IPS-NIHi7 (cell line): ENCODE data around the gene ITGA7.

ENCODE experiments used
- DNase-seq: peaks from one replicate; pipeline ENCODE4 v3.0.0; 2012; ENCODE audit warnings: mixed read lengths; ENCODE audit errors: extremely low spot score

ITGA7 gene, protein sequence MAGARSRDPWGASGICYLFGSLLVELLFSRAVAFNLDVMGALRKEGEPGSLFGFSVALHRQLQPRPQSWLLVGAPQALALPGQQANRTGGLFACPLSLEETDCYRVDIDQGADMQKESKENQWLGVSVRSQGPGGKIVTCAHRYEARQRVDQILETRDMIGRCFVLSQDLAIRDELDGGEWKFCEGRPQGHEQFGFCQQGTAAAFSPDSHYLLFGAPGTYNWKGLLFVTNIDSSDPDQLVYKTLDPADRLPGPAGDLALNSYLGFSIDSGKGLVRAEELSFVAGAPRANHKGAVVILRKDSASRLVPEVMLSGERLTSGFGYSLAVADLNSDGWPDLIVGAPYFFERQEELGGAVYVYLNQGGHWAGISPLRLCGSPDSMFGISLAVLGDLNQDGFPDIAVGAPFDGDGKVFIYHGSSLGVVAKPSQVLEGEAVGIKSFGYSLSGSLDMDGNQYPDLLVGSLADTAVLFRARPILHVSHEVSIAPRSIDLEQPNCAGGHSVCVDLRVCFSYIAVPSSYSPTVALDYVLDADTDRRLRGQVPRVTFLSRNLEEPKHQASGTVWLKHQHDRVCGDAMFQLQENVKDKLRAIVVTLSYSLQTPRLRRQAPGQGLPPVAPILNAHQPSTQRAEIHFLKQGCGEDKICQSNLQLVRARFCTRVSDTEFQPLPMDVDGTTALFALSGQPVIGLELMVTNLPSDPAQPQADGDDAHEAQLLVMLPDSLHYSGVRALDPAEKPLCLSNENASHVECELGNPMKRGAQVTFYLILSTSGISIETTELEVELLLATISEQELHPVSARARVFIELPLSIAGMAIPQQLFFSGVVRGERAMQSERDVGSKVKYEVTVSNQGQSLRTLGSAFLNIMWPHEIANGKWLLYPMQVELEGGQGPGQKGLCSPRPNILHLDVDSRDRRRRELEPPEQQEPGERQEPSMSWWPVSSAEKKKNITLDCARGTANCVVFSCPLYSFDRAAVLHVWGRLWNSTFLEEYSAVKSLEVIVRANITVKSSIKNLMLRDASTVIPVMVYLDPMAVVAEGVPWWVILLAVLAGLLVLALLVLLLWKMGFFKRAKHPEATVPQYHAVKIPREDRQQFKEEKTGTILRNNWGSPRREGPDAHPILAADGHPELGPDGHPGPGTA

DNA sequence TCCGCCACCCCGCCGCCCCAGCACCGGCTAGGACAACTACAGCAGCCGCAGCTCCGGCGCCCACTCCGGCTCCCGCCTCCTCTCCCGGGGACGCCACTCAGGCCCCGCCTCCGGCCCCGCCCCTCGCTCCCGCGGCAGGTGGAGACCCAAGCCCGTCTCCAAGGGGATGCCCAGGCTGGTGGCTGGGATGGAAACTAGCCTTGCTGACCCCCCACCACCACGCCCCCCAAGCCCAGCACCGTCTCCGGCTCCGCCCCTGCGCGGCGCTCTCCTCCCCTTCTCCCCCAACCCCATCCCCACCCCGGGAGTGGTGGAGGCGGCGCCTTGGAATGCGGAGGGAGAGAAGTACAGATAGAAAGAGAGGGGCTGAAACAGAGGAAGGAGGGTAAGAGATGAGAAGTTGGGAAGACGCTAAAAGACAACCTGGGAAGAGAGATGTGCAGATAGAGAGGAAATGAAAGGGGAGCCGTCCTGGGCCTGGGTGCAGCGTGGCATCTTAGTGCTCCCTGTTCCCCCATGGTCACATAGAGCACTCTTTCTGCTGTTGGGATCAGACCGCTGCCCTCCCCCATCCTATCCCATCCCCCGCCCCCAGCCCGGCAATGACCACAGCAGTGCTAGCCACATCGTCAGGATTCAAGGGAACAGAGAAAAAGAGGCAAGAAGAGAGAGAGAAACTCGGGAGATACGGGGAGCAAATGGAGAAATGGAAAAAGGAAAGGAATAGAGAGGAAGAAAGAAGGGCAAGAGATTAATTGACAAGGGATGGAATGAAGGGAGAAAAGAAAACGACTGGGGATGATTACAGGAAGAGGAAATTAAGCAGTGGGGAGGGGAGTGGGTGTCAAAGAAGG is at the start of gene ITGA7:
TSS of gene ITGA7 (minus strand) at position 64 of the 854 bp plus-strand sequence. CDS start 222 bp downstream, outside the sequence.
- DNase-seq: peak; percentile 98

DNA sequence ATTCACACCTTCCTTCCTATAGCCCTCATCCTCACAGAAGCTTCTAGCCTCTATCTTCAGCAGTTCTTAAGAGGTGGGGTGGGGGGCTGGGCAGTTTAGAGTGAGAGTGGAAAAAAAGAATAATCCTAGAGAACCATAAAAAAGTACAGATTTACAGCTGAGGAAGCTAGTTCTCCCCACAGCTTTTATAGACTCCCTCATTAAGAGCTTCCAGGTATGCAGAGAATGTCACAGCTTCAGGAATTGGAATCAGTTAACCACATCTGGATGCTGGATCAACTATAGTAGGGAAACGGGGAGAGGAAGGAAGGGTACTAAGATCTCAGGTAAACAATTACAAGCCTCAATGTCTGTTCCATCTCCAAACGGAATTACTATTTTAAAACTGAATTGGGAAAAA is 47.5 kb upstream of the ITGA7 start:
- no peak for DNase-seq

DNA sequence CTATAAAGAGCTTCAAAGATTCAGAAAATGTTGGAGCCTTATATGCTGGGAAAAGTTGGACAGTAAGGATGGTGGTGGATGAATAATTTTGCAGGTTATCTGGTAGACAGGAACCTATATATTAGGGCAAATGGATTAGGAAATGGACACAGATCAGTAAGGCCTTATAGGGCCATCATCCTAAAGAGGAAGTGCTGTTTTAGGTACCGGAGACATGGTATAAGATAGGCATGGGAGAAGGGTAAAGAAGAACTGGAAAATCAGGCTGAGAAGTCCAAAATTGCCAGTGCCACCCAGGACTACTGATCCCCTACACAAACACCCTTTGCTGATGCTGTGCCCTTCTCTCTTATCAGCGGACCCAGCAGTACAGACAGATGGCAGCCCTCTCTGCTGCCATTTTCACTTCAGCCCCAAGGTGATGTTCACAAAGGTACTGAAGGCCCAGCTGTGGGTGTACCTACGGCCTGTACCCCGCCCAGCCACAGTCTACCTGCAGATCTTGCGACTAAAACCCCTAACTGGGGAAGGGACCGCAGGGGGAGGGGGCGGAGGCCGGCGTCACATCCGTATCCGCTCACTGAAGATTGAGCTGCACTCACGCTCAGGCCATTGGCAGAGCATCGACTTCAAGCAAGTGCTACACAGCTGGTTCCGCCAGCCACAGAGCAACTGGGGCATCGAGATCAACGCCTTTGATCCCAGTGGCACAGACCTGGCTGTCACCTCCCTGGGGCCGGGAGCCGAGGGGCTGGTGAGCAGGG is 40.7 kb upstream of the ITGA7 start:
- DNase-seq: no peak

DNA sequence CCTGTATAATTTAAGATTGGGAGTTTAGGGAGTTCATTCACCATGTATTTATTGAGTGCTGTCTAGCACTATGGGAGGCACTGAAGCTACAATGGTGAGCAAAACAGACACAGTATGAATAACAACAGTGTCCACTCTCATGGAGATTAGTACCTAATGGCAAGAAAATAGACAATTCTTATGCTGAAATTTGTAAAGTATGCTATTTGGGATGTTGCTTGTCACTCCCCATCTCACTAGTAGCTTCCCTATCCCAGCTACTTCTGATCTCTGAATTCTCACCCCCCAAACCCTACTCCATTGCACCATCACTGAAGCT is 39.2 kb upstream of the ITGA7 start:
- DNase-seq: no peak

DNA sequence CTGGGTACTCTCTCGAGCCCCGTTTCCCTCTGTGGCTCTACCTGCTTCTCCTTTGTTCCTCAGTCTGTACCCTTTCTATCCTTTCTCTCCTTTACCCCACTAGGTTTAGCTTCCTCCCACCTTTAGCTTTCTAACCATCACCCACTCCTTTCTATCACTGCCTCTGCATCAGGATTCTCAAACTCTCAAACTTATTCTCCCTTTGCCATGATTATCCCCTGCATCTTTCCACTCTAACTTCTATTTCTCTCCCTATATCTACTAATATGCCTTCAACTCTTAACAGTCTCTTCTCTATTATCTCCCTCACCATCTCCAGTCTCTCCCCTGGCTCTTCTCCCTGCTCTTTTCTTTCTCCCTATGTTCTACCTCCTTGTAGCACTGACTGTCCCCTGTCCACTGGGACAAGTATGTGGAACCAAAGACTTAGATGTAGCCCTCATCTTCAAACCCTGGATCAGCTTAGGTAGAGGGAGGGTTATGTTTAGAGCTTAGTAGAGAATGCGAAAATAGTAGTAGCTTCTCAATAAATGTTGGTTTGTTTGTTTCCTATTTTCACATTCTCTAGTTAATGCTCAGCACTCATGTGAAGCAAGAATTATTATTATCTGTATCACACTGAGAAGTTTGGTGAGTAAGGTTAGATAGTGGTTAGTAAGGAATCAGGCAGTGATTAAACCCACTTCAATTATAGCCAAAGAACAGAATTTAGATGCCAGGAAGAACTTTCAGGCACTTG is 38.6 kb upstream of the ITGA7 start:
- DNase-seq: no peak

DNA sequence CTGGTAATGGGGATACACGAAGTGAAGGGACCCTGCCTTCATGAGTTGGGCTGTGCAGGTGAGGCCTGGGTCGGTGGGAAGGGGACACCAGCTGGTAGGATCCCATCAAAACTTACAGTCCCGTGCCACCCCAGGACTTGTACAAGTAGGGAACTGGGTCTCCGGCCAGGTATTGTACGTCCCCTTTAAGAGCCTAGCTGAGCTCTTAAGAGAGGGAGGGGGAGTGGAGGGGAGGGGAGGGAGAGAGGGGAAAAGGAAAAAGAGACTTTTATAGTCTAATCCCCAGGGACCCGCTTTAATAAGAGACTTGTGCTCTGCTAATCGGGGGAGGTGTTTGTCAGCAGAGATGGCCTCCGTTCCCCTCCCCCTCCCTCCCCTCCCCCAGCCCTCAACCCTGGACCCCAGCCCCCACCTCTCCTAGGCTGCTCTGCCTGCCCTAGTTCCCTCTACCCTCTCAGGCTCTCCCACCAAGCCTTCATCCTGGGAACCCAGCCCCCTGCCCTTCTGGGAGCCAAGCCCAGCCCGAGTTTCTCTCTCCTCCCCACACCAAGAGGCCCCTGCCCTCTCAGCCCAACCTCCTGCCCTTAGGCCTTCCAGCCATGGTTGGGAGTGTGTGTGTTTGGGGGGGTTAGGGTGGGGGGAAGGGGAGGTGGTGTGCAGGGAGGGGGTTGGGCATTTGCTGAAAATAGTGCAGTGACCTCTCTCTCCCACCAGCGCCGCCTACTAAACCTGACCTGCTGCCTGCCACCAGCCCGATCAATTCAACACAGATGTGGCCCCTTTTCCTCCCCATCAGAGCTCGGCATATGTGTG is 37.9 kb upstream of the ITGA7 start:
- peak; percentile 74 for DNase-seq

DNA sequence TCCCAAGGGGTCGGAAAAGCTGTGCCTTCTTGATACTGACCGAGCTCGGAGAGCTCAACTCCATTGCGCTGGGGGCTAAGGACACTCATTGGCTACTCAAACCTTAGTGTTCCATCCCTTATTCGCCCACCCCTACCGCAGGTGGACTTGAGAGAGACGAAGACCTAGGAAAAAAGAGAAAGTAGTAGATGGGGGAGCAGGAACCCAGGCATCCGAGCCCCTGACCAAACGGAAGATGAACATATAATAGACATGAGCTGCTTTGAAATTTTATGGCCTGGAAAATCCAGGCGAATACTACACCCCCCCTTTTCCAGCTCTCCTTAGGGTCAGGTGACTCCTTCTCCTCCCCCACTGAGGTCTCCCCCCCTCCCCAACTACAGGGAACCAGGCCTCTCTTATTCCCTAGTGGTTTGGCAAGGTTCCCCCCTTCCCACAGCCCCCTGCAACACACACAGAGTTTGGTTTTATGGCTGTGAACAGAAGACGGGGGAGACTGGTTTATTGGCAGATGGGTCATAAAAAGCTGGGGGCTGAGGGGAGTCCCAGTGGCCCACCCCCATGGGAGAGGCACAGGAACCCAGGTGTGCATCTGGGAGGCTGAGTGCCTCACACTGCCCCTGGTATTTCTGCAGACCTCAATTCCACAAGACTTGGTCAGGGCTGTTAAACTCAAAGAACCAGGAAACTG is 36.8 kb upstream of the ITGA7 start:
- no peak for DNase-seq

DNA sequence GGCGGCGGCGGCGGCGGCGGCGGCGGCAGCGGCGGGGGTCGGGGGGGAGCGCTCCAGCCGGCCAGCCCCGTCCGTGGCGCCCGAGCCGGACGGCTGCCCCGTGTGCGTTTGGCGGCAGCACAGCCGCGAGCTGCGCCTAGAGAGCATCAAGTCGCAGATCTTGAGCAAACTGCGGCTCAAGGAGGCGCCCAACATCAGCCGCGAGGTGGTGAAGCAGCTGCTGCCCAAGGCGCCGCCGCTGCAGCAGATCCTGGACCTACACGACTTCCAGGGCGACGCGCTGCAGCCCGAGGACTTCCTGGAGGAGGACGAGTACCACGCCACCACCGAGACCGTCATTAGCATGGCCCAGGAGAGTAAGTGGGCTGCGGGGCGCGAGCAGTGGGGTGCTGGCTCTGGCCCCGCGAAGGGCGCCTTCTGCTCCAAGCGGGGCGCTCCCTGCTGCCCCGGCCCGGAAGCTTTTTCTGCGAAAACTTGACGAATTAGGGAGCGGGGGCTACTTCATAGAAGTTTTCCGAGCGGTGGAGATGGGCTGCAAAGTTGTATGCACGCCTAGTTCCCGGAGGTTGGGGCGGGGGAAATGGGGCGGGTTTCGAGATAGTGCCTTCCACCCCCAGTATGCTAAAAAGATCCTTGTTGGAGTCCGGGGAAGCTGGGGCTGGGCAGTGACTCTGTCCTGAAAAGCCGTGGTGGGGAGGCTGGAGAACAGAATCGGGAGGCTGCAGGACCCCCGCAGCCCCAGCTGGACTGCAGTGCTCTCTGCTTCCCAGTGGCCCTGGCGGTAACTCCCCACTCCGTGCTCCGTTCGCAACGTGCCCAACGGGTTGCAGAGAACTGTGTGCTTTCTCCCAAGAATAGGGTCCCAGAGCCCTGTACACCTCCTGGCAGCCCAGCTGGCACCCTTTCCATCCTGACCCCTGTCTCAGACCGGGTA is 36.0 kb upstream of the ITGA7 start:
- DNase-seq: peak; percentile 45

DNA sequence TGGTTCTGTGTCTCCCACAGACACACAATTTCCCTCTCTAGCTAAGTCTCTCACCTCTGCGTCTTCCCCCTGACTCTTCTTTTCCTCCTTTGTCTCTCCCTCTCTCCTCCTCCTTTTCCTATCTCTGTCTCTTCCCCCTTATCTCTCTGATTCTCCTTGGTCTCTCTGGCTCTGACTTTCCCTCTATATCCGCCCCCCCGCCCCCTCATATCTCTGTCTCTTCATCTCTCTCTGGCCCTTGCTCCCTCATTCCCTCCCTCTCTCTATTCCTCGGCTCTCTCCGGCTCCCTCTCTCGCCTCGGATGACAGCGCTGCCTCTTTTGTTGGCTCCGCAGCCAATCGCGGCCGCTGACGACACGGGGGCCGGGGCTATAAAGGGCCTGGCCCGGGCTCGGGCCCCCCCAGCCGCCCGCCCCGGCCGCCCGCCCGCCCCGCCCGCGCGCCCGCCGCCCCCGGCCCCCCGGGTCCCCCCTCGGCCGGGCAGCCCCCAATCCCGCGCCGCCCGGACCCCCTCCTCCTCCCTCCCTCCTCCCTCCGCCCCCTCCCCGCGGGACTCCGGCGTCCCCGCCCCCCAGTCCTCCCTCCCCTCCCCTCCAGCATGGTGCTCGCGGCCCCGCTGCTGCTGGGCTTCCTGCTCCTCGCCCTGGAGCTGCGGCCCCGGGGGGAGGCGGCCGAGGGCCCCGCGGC is 35.2 kb upstream of the ITGA7 start, which contains the start of gene GDF11:
TSS of gene GDF11 (plus strand) at position 404 of the 687 bp plus-strand sequence. CDS start at position 599, 195 bp downstream.
- DNase-seq: peak; percentile 78

DNA sequence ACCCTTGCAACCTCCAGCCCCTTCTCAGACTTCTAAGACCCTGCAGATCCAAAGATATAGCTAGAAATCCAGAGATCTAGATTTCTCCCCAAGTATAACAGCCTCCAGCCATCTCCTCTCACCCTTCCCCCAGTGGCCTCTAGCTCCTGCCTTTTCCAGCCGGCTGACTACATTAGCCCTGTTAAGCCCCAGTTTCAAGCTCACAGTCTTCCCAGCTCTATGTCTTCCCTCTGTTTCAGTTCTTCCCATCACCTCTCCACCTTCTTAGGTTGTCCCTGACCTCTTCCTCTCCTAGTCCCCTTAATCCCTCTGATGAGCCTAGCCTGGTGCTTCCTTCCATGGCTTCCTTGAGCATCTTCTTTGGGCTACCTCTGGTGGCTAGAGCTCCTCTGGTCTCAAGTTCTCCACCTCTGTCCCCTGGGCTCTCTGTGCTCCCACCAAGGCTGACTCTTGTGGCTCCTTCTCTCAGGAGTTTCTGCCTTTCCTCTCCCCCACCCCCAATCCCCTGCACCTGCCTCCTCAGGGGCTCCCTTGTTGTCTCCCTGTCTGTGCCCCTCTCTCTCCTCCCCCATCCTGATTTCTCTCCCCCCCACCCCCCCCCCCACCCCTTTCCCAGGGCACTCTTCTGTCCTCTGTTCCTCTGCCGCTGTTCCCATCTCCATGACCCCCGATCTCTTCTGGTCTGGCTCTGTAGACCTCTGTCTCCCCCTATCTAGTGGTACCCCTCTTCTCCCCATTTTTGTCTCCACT is 34.4 kb upstream of the ITGA7 start:
- DNase-seq: no peak

DNA sequence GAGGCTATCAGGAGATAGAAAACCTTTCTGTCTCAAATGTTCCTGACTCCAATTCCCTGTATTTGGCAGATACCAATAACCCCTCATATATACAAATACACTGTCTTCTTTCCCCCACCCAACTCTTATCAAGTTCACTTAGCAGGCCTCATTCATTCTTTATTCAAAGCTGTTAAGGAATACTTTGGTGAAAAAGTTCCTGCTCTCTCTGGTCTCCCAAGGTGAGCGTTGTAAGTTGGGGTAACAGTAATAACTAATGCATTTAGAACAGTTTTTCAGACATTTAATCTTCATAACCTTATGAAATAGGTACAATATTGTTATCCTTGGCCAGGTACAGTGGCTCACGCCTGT is 31.3 kb upstream of the ITGA7 start:
- DNase-seq: no peak

DNA sequence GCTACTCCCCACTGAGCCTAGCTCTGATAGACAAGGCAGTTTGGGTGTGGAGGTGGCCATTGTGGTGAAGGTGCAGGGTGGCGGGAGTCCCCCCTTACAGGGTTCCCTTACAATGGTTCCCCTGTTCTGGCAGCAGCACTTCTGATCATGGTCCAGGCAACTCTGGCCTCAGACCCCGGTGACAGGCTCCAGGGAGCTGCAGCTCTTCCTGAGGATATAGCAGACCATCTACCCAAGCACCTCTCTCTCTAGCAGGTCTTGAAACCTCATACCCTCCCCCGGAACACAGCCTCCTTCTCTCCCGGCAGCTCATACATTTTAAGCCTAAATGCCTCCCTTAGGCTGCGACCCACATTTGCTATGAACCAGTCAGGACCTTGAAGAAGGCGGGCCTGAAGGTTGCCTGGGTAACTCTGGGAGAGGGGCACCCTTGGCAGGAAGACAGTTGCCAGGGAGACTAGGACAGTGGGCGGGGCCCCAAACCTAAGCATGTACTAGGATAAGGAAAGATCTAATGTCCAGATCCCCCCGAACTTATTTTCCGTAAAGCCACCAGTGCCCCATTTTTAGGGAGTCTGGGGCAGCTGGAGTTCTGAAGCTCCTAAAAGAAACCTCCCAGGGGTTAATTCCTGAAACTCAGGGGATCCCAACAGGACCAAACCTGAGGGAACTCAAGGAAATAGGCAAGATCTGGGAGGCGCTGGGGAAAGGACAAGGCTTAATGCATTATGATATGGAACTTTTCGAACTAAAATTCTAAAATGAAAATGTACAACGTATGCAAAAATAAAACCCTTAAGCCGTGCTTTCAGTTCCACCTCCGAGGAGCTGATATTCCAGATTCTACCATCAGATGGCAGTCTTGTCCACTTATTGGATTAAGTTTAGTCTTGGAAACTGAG is 30.7 kb upstream of the ITGA7 start:
- peak; percentile 76 for DNase-seq

DNA sequence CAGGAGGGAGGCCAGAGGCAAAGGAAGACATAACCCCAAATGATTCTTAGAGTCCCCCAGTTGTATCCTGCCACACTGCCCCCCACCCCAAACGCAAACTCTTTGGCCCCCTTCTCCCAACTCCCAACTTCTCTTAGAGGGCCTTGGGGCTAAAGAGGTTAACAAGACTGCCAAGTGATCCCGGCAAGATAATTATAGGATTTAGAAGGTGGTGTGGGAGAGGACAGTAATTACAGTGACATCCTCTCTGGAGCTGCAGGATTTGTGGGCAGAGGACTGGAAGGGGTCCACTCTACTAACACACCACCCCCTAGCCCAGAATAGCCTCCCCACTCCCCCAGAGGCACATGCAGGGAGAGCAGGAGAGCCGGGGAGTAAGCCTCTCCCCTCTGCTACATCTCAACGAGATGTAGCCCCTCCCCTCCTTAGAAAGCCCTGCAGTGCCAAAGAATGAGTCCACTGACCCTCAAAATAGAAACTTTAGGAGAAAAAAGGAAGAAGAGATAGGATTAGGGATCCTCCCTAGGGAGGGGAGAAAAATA is 29.9 kb upstream of the ITGA7 start:
- DNase-seq: no peak

DNA sequence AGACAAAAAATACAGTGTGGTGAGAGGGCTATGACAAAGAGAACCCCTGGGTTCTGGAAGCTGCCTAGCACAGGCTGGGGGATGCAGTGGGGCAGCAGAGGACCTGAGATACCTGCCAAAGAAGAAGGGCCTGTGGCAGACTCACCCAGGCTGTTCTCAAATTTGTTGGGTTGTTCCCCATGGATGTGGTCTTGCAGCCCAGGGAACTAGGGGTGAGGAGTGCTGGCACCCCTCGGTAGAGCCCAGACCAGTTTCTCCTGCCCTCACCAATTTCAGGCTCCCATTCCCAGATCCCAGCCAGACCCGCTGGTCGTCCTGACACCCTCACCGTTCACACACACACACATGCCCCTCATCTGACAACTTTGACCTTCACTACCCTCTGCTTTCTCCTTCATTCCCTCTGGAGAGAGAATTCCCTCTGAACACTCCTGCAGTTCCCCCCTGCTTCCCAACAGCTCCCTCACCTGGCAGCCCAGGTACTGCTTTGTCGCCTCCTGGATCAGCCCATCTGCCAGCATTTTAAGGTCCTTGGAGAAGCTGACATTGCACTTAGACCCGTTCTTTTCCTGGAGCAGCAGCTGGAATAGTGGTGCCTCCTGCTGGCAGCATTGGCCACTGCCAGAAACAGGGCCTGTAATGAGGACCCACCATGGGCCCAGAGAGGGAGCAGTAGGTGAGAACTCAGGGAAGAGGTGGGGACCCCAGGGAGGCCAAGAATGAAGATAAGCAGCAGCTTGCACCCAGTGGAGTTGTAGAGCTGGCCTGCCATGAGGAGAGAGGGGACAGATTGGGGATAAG is 29.3 kb upstream of the ITGA7 start:
- DNase-seq: peak; percentile 81
